H9 (cell line): ENCODE results near the gene RND2. TPM values are rescaled to one million over a fixed set of nuclear protein-coding genes. Genes with fewer than 3 reads are reported as not detected.

ENCODE experiments used
- DNase-seq: peaks from one replicate; pipeline ENCODE4 v3.0.0-alpha.2; 2017
- H2AFZ ChIP-seq: one replicate; pipeline ENCODE4 v1.6.1; 2013; ENCODE audit warnings: mild to moderate bottlenecking, low read length, control low read depth, moderate library complexity
- H2AK5ac ChIP-seq: 2 replicates; pipeline ENCODE4 v1.6.1; 2013; ENCODE audit warnings: low read length, control low read depth, mixed read lengths; ENCODE audit not compliant: insufficient read length
- H2BK120ac ChIP-seq: one replicate; pipeline ENCODE4 v1.6.1; 2013; ENCODE audit warnings: low read depth, mild to moderate bottlenecking, low read length, control low read depth, inconsistent platforms; ENCODE audit not compliant: poor library complexity, severe bottlenecking
- H2BK12ac ChIP-seq: 2 replicates; pipeline ENCODE4 v1.6.1; 2013; ENCODE audit warnings: low read length, control low read depth, mixed read lengths, low read depth; ENCODE audit not compliant: insufficient read length
- H2BK15ac ChIP-seq: 2 replicates; pipeline ENCODE4 v1.6.1; 2013; ENCODE audit warnings: low read depth, low read length, control low read depth
- H2BK20ac ChIP-seq: one replicate; pipeline ENCODE4 v1.6.1; 2013; ENCODE audit warnings: low read depth, mild to moderate bottlenecking, low read length, control low read depth, inconsistent platforms; ENCODE audit not compliant: poor library complexity, severe bottlenecking
- H2BK5ac ChIP-seq: 2 replicates; pipeline ENCODE4 v1.6.1; 2013; ENCODE audit warnings: low read length, control low read depth, mixed read lengths; ENCODE audit not compliant: insufficient read length
- H3K14ac ChIP-seq: 2 replicates; pipeline ENCODE4 v1.6.1; 2013; ENCODE audit warnings: low read length, control low read depth; ENCODE audit not compliant: insufficient read depth
- H3K18ac ChIP-seq: 2 replicates; pipeline ENCODE4 v1.6.1; 2013; ENCODE audit warnings: low read depth, mild to moderate bottlenecking, mixed read lengths, low read length, control low read depth; ENCODE audit not compliant: insufficient read length
- H3K23ac ChIP-seq: 2 replicates; pipeline ENCODE4 v1.6.1; 2013; ENCODE audit warnings: low read length, control low read depth, mixed read lengths, low read depth; ENCODE audit not compliant: insufficient read length
- H3K23me2 ChIP-seq: 2 replicates; pipeline ENCODE4 v1.6.1; 2013; ENCODE audit warnings: low read depth, mild to moderate bottlenecking, mixed read lengths, low read length, control low read depth; ENCODE audit not compliant: insufficient read length, poor library complexity, severe bottlenecking
- H3K27ac ChIP-seq: 2 replicates; pipeline ENCODE4 v1.5.1; 2013; ENCODE audit warnings: low read length, control low read depth, mixed read lengths, low read depth; ENCODE audit not compliant: insufficient read length
- H3K27me3 ChIP-seq: 2 replicates; pipeline ENCODE4 v1.6.1; 2013; ENCODE audit warnings: low read length, control low read depth, inconsistent platforms; ENCODE audit not compliant: insufficient read depth
- H3K4ac ChIP-seq: 2 replicates; pipeline ENCODE4 v1.6.1; 2013; ENCODE audit warnings: low read depth, mild to moderate bottlenecking, control low read depth, inconsistent platforms, low read length, moderate library complexity
- H3K4me1 ChIP-seq: 2 replicates; pipeline ENCODE4 v1.6.1; 2013; ENCODE audit warnings: low read length, control low read depth, inconsistent platforms; ENCODE audit not compliant: insufficient read depth
- H3K4me2 ChIP-seq: 2 replicates; pipeline ENCODE4 v1.6.1; 2013; ENCODE audit warnings: low read length, control low read depth, mixed read lengths; ENCODE audit not compliant: insufficient read length, insufficient read depth
- H3K56ac ChIP-seq: 2 replicates; pipeline ENCODE4 v1.6.1; 2013; ENCODE audit warnings: low read depth, mild to moderate bottlenecking, mixed read lengths, low read length, control low read depth; ENCODE audit not compliant: insufficient read length
- H3K79me1 ChIP-seq: 2 replicates; pipeline ENCODE4 v1.6.1; 2013; ENCODE audit warnings: low read depth, mild to moderate bottlenecking, moderate library complexity, low read length, control low read depth, inconsistent platforms; ENCODE audit not compliant: insufficient read depth, poor library complexity, severe bottlenecking
- H3K79me2 ChIP-seq: 2 replicates; pipeline ENCODE4 v1.6.1; 2013; ENCODE audit warnings: low read length, control low read depth, inconsistent platforms; ENCODE audit not compliant: insufficient read depth
- H3K9ac ChIP-seq: 2 replicates; pipeline ENCODE4 v1.6.1; 2013; ENCODE audit warnings: low read length, control low read depth, mixed read lengths; ENCODE audit not compliant: insufficient read length; ENCODE audit errors: extremely low read depth
- H3K9me3 ChIP-seq: one replicate; pipeline ENCODE4 v1.6.1; 2013; ENCODE audit warnings: low read depth, low read length, inconsistent platforms; ENCODE audit not compliant: control insufficient read depth
- H3T11ph ChIP-seq: one replicate; pipeline ENCODE4 v1.6.1; 2013; ENCODE audit warnings: mild to moderate bottlenecking, low read length, control low read depth, inconsistent platforms
- H4K20me1 ChIP-seq: one replicate; pipeline ENCODE4 v1.6.1; 2013; ENCODE audit not compliant: control insufficient read depth, insufficient read length, insufficient read depth
- H4K5ac ChIP-seq: 2 replicates; pipeline ENCODE4 v1.6.1; 2013; ENCODE audit warnings: low read depth, mild to moderate bottlenecking, mixed read lengths, low read length, control low read depth; ENCODE audit not compliant: insufficient read length
- H4K8ac ChIP-seq: replicated peaks from 2 replicates; pipeline ENCODE4 v1.6.1; 2013; ENCODE audit warnings: low read length, control low read depth, mixed read lengths, low read depth; ENCODE audit not compliant: insufficient read length
- H4K91ac ChIP-seq: 2 replicates; pipeline ENCODE4 v1.6.1; 2013; ENCODE audit warnings: low read depth, mild to moderate bottlenecking, moderate library complexity, mixed read lengths, low read length, control low read depth; ENCODE audit not compliant: insufficient read length
- H3K27ac Mint-ChIP-seq, 3 experiments: 2 replicates in 2 of 3; 3 replicates in 1 of 3; pipeline ENCODE4 v1.8.0; 2020 to 2021; ENCODE audit warnings: mixed read lengths in 3 of 3, mild to moderate bottlenecking in 1 of 3, moderate library complexity in 1 of 3
- H3K27me3 Mint-ChIP-seq: 2 replicates; pipeline ENCODE4 v1.8.0; 2021; ENCODE audit warnings: low read depth, mild to moderate bottlenecking, moderate library complexity, mixed read lengths
- H3K36me3 Mint-ChIP-seq, 3 experiments: 2 replicates in 2 of 3; 3 replicates in 1 of 3; pipeline ENCODE4 v1.8.0; 2020 to 2021; ENCODE audit warnings: low read depth in 3 of 3, mixed read lengths in 3 of 3; ENCODE audit not compliant: insufficient read depth in 1 of 3
- H3K4me1 Mint-ChIP-seq, 2 experiments: 2 replicates each; pipeline ENCODE4 v1.8.0; 2020; ENCODE audit warnings: mixed read lengths in 2 of 2
- H3K4me3 Mint-ChIP-seq, 2 experiments: 2 replicates in 1 of 2; 3 replicates in 1 of 2; pipeline ENCODE4 v1.8.0; 2020 to 2021; ENCODE audit warnings: mild to moderate bottlenecking in 2 of 2, mixed read lengths in 2 of 2, moderate library complexity in 1 of 2
- H3K9me3 Mint-ChIP-seq, 2 experiments: 2 replicates in 1 of 2; 3 replicates in 1 of 2; pipeline ENCODE4 v1.8.0; 2020; ENCODE audit warnings: mild to moderate bottlenecking in 2 of 2, mixed read lengths in 2 of 2, moderate library complexity in 1 of 2
- CTCF ChIP-seq: fragments of 200-600 bp; sonication (generic); conservative IDR thresholded peaks from 3 replicates; pipeline ENCODE4 v1.8.0; 2021; ENCODE audit warnings: antibody characterized with exemption, mild to moderate bottlenecking
- WGBS: extraction: QIAGEN DNeasy Blood & Tissue Kit; methylation state at CpG from one replicate; pipeline ENCODE4 v1.1.7; 2013; ENCODE audit warnings: missing lambda C conversion rate, low lambda C conversion rate, mixed read lengths; ENCODE audit not compliant: insufficient read length; ENCODE audit errors: extremely low coverage; 5-methylcytosine and 5-hydroxymethylcytosine counted together
- total RNA-seq: library from RNA; stranded (reverse); gene quantifications from 2 replicates; pipeline ENCODE4 v1.2.1, GENCODE V29; 2021

RND2 gene
- total RNA-seq, 1 experiment from 2014 or later: 47.8 TPM

GRCh38 chr17:43027091-43028032 lies 2.3 kb downstream of the RND2 start:
- Histone ChIP-seq H3K14ac (no peak overlapping the region), H3K4me2 (peak overlapping the region; percentile 3), H3K23me2 (peaks cover 12% of the 10 kb centered on the region), H3K9ac (no peak overlapping the region), H2BK20ac (no peak overlapping the region), H3T11ph (no peak overlapping the region), H3K4ac (no peak overlapping the region), H3K79me2 (no peaks in the 10 kb centered on the region), H3K56ac (no peak overlapping the region), H4K8ac (no peak overlapping the region), H3K4me1 (peaks cover 10% of the 10 kb centered on the region; the same call in 1 of the 2 replicates), H3K27ac (no peak overlapping the region), H3K79me1 (no peaks in the 10 kb centered on the region), H2AFZ (no peak overlapping the region), H4K5ac (no peak overlapping the region), H2BK5ac (no peak overlapping the region), H2BK12ac (no peak overlapping the region), H2BK15ac (no peak overlapping the region), H3K18ac (no peak overlapping the region), H3K27me3 (no peaks in the 10 kb centered on the region), H2AK5ac (no peak overlapping the region), H3K9me3 (no peaks in the 10 kb centered on the region), H2BK120ac (no peak overlapping the region), H4K20me1 (no peaks in the 10 kb centered on the region), H3K23ac (no peak overlapping the region), H4K91ac (no peak overlapping the region)
- Mint-ChIP-seq H3K4me3 (peak overlapping the region; percentile 50 to 67), H3K27ac (peak overlapping the region; percentile 76 to 90 (median 85)), H3K27me3 (no peaks in the 10 kb centered on the region), H3K9me3 (no peaks in the 10 kb centered on the region), H3K4me1 (peaks cover 45 to 56% of the 10 kb centered on the region in 2 experiments), H3K36me3 (peaks cover 10 to 30% (median 25%) of the 10 kb centered on the region in 3 experiments; a peak in 6 of 7 replicates)
- no CpG with 5 or more reads among the region's 9 CpGs for WGBS
- DNase-seq: peak; percentile 80
- TF ChIP-seq CTCF: no peak
